ENCODE data around the gene ASPSCR1. TPM values are rescaled to one million over a fixed set of nuclear protein-coding genes. Genes with fewer than 3 reads are reported as not detected.

The ASPSCR1 gene
- total and polyA plus RNA-seq, 2 of the 13 experiments (the other 11 are each of a cell fraction or from before 2014, with no cell fraction given), result 274 to 314 TPM

- no peak for TF ChIP-seq HMGXB3 (CRISPR knock-in tag; IDR thresholded peaks at IDR 0.05; ENCODE audit: borderline replicate concordance)
- TF ChIP-seq THYN1 (CRISPR knock-in tag; IDR thresholded peaks at IDR 0.05; ENCODE audit: borderline replicate concordance, low read depth), result no peak
- TF ChIP-seq EEA1 (CRISPR knock-in tag; IDR thresholded peaks at IDR 0.05; ENCODE audit: borderline replicate concordance), result no peak
- TF ChIP-seq TMF1 (CRISPR knock-in tag; IDR thresholded peaks at IDR 0.05; ENCODE audit: low read depth), result no peak
- TF ChIP-seq ZNF770 (CRISPR knock-in tag; IDR thresholded peaks at IDR 0.05), result peak; percentile 78
- TF ChIP-seq ZNF83 (CRISPR knock-in tag; IDR thresholded peaks at IDR 0.05; ENCODE audit: borderline replicate concordance), result peak; percentile 63; the same call in 1 of the 2 replicates
- peak; percentile 92 for TF ChIP-seq MAX (IDR thresholded peaks at IDR 0.05)
- TF ChIP-seq SUZ12 (IDR thresholded peaks at IDR 0.05; ENCODE audit: low read depth, low read length), result no peak
- no peak for TF ChIP-seq E2F2 (CRISPR knock-in tag; IDR thresholded peaks at IDR 0.05; ENCODE audit: borderline replicate concordance)
- no peak for TF ChIP-seq ZNF780A (CRISPR knock-in tag; IDR thresholded peaks at IDR 0.05)
- no peak for TF ChIP-seq ZSCAN12 (CRISPR knock-in tag; IDR thresholded peaks at IDR 0.05)
- peak; percentile 78 for TF ChIP-seq ZNF556 (CRISPR knock-in tag; IDR thresholded peaks at IDR 0.05; ENCODE audit: borderline replicate concordance)
- no peak for TF ChIP-seq ZNF12 (CRISPR knock-in tag; IDR thresholded peaks at IDR 0.05)
- peak; percentile 54 for TF ChIP-seq MED1 (CRISPR knock-in tag; IDR thresholded peaks at IDR 0.05)
- TF ChIP-seq ZNF740 (CRISPR knock-in tag; IDR thresholded peaks at IDR 0.05), result peak; percentile 95
- TF ChIP-seq POGZ (CRISPR knock-in tag; IDR thresholded peaks at IDR 0.05), result peak; percentile 40; the same call in 1 of the 2 replicates
- no peak for TF ChIP-seq ZBTB2 (CRISPR knock-in tag; IDR thresholded peaks at IDR 0.05; ENCODE audit: low read depth)
Measured at GRCh38 chr17:82056729-82057621, 79.5 kb downstream of the ASPSCR1 start (continued).
